Neural cell (in vitro differentiated cells): Measurements from ENCODE around the gene CHCHD5. TPM values are rescaled to one million over a fixed set of nuclear protein-coding genes. Genes with fewer than 3 reads are reported as not detected.

Experiments
- H2AFZ ChIP-seq: fragments of 200-600, 300-800 bp; sonication (generic), shearing (Covaris generic); 2 replicates; pipeline ENCODE4 v1.6.0; 2014; ENCODE audit warnings: low read depth, mild to moderate bottlenecking, antibody characterized with exemption, low read length, moderate library complexity
- H3F3A ChIP-seq: fragments of 200-600 bp; shearing (Covaris generic); 2 replicates; pipeline ENCODE4 v1.6.1; 2016; ENCODE audit warnings: mild to moderate bottlenecking, moderate library complexity, mixed read lengths, antibody characterized with exemption, low read length; ENCODE audit not compliant: insufficient read depth, poor library complexity, severe bottlenecking
- H3K27ac ChIP-seq: fragments of 200-600, 300-800 bp; sonication (generic), shearing (Covaris generic); 2 replicates; pipeline ENCODE4 v1.5.1; 2014; ENCODE audit warnings: mild to moderate bottlenecking, low read length, moderate library complexity
- H3K27me3 ChIP-seq: fragments of 300-800, 200-600 bp; sonication (generic), shearing (Covaris generic); 2 replicates; pipeline ENCODE4 v1.6.0; 2014; ENCODE audit warnings: mild to moderate bottlenecking, low read depth, low read length, moderate library complexity; ENCODE audit not compliant: insufficient read depth
- H3K36me3 ChIP-seq: fragments of 300-800, 200-600 bp; sonication (generic), shearing (Covaris generic); 2 replicates; pipeline ENCODE4 v1.5.1; 2014; ENCODE audit warnings: mild to moderate bottlenecking, antibody characterized with exemption, low read length, moderate library complexity; ENCODE audit not compliant: insufficient read depth
- H3K4me2 ChIP-seq: fragments of 300-800, 200-600 bp; sonication (generic), shearing (Covaris generic); 2 replicates; pipeline ENCODE4 v1.6.0; 2014; ENCODE audit warnings: mild to moderate bottlenecking, low read length
- H3K4me3 ChIP-seq: fragments of 300-800, 200-600 bp; sonication (generic), shearing (Covaris generic); 2 replicates; pipeline ENCODE4 v1.5.1; 2014; ENCODE audit warnings: mild to moderate bottlenecking, low read length, moderate library complexity
- H3K79me2 ChIP-seq: fragments of 200-600 bp; shearing (Covaris generic); replicated peaks from 2 replicates; pipeline ENCODE4 v1.6.0; 2014; ENCODE audit warnings: mild to moderate bottlenecking, low read length, moderate library complexity; ENCODE audit not compliant: insufficient read depth
- H3K9ac ChIP-seq: fragments of 300-800, 200-600 bp; sonication (generic), shearing (Covaris generic); 2 replicates; pipeline ENCODE4 v1.6.1; 2016; ENCODE audit warnings: mild to moderate bottlenecking, low read length, mixed read lengths
- H3K9me2 ChIP-seq: fragments of 200-600 bp; shearing (Covaris generic); 2 replicates; pipeline ENCODE4 v1.6.1; 2016; ENCODE audit warnings: mild to moderate bottlenecking, low read length, mixed read lengths; ENCODE audit not compliant: insufficient read depth
- H3K9me3 ChIP-seq: fragments of 200-600, 300-800 bp; sonication (generic), shearing (Covaris generic); 2 replicates; pipeline ENCODE4 v1.6.1; 2016; ENCODE audit warnings: mild to moderate bottlenecking, mixed run types, low read length, moderate library complexity, mixed read lengths
- H4K20me1 ChIP-seq: fragments of 200-600 bp; shearing (Covaris generic); 2 replicates; pipeline ENCODE4 v1.6.1; 2016; ENCODE audit warnings: mild to moderate bottlenecking, mixed run types; ENCODE audit not compliant: insufficient read depth
- EZH2 ChIP-seq: fragments of 200-600, 300-800 bp; shearing (Covaris generic), sonication (generic); IDR thresholded peaks from 2 replicates; pipeline ENCODE4 v1.6.1; 2014; ENCODE audit warnings: antibody characterized with exemption, low read length, borderline replicate concordance, mild to moderate bottlenecking; ENCODE audit not compliant: insufficient read depth, poor library complexity, severe bottlenecking
- MXI1 ChIP-seq: fragments of 450-650 bp; conservative IDR thresholded peaks from 2 replicates; pipeline ENCODE4 v1.6.1; 2014; ENCODE audit warnings: antibody characterized with exemption, mild to moderate bottlenecking; ENCODE audit not compliant: poor library complexity, severe bottlenecking
- POLR2AphosphoS5 ChIP-seq: IDR thresholded peaks from 2 replicates; pipeline ENCODE4 v1.6.1; 2012
- RAD21 ChIP-seq: fragments of 450-650 bp; conservative IDR thresholded peaks from 2 replicates; pipeline ENCODE4 v1.6.1; 2014; ENCODE audit warnings: antibody characterized with exemption, mild to moderate bottlenecking, moderate library complexity
- TAF1 ChIP-seq: IDR thresholded peaks from 2 replicates; pipeline ENCODE4 v1.6.1; 2012; ENCODE audit warnings: low read depth
- polyA plus RNA-seq: library from polyadenylated mRNA; depleted of rRNA; stranded (reverse); fragments of >200 nt; gene quantifications from 2 replicates; pipeline ENCODE4 v1.2.3, GENCODE V29; 2014
- TF ChIP-seq, protein P1 (sequence below): fragments of 450-650 bp; IDR thresholded peaks from 2 replicates; pipeline ENCODE4 v1.5.1; 2014; ENCODE audit warnings: antibody characterized with exemption, mild to moderate bottlenecking, moderate library complexity; ENCODE audit not compliant: poor library complexity, severe bottlenecking
- TF ChIP-seq, protein P2 (sequence below): IDR thresholded peaks from 2 replicates; pipeline ENCODE4 v1.6.1; 2012; ENCODE audit warnings: borderline replicate concordance

Gene CHCHD5
- polyA plus RNA-seq, 1 donor from 2014 or later = 41.1 TPM

DNA sequence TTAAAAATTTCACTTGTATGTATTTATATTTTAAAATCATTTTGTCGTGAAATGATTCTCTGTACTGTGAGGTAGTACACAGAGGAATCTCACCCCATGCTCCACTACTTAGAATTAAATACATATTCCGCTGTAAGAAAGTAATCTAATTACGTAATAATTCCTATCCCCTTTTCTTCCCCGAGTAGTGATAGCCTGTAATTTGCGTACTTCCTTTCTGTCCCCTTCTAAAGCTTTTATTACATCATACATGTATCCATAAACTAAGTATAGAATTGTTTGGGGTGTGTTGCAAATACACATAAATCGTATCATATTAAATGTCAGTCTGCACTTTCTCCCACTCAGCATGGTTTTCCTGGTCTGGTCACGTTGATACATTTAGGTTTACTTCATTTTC is 12.4 kb upstream of the CHCHD5 start:
- no peaks in the 10 kb centered on the region for H3K9me3 ChIP-seq
- no peaks in the 10 kb centered on the region for H3F3A ChIP-seq
- H3K27me3 ChIP-seq = no peaks in the 10 kb centered on the region
- H3K4me2 ChIP-seq = no peak overlapping the region
- no peak overlapping the region for H2AFZ ChIP-seq
- H3K27ac ChIP-seq = no peak overlapping the region
- TF ChIP-seq RAD21 (no peak), EZH2 (no peak), TAF1 (no peak)
- TF ChIP-seq, protein P1, sequence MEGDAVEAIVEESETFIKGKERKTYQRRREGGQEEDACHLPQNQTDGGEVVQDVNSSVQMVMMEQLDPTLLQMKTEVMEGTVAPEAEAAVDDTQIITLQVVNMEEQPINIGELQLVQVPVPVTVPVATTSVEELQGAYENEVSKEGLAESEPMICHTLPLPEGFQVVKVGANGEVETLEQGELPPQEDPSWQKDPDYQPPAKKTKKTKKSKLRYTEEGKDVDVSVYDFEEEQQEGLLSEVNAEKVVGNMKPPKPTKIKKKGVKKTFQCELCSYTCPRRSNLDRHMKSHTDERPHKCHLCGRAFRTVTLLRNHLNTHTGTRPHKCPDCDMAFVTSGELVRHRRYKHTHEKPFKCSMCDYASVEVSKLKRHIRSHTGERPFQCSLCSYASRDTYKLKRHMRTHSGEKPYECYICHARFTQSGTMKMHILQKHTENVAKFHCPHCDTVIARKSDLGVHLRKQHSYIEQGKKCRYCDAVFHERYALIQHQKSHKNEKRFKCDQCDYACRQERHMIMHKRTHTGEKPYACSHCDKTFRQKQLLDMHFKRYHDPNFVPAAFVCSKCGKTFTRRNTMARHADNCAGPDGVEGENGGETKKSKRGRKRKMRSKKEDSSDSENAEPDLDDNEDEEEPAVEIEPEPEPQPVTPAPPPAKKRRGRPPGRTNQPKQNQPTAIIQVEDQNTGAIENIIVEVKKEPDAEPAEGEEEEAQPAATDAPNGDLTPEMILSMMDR = no peak
- H3K4me3 ChIP-seq = no peak overlapping the region
- no peaks in the 10 kb centered on the region for H3K9me2 ChIP-seq
- H3K79me2 ChIP-seq = no peaks in the 10 kb centered on the region
- H4K20me1 ChIP-seq = no peaks in the 10 kb centered on the region
- no peak overlapping the region for H3K9ac ChIP-seq
- peaks cover 6% of the 10 kb centered on the region for H3K36me3 ChIP-seq

DNA sequence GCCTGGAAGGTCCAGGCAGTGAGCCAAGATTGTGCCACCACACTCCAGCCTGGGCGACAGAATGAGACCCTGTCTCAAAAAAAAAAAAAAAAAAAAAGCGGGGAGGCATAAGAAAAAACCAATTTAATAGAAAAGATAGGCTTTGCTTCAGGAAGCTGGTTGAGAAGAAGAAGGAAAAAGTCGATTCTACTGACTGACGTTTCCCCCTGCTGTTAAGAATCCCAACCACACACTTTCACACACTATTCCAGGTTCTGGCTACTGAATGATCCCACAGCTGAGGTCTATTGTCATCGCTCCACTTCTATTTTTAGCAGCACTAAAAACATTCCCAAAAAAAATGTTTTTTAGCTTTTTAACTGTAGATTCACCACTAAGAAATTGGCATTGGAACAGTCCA is 6.7 kb upstream of the CHCHD5 start:
- Histone ChIP-seq H3K4me3 (no peak overlapping the region), H3K79me2 (no peaks in the 10 kb centered on the region), H3K9me3 (no peaks in the 10 kb centered on the region), H3F3A (no peaks in the 10 kb centered on the region), H3K27me3 (no peaks in the 10 kb centered on the region), H3K4me2 (no peak overlapping the region), H2AFZ (no peak overlapping the region), H4K20me1 (no peaks in the 10 kb centered on the region), H3K27ac (no peak overlapping the region), H3K9me2 (no peaks in the 10 kb centered on the region), H3K9ac (no peak overlapping the region), H3K36me3 (no peaks in the 10 kb centered on the region)
- TF ChIP-seq EZH2 (no peak), POLR2AphosphoS5 (no peak), RAD21 (no peak)
- TF ChIP-seq, protein P1 = no peak

DNA sequence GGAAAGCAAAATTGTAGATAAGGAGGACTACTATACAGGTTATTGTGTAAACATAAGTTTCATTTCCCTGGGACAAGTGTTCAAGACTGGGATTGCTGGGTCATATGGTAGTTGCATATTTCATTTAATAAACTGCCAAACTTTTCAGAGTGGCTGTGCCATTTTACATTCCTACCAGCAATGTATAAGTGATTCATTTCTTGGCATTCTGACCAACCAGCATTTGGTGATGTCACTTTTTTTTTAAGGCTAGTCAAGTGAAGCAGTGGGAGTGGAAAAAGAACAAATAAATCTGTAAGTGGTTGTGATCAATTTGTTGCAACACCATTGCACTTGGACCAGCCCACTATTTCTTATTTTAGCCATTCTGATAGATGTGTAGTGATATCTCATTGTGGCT is 5.2 kb upstream of the CHCHD5 start:
- Histone ChIP-seq H3K27me3 (no peaks in the 10 kb centered on the region), H3K4me3 (no peak overlapping the region), H2AFZ (no peak overlapping the region), H3K36me3 (no peaks in the 10 kb centered on the region), H3K4me2 (no peak overlapping the region), H3K79me2 (no peaks in the 10 kb centered on the region), H3K27ac (no peak overlapping the region), H3K9ac (no peak overlapping the region), H3K9me2 (no peaks in the 10 kb centered on the region), H4K20me1 (no peaks in the 10 kb centered on the region), H3K9me3 (no peaks in the 10 kb centered on the region), H3F3A (no peaks in the 10 kb centered on the region)
- TF ChIP-seq RAD21 (no peak), POLR2AphosphoS5 (no peak), MXI1 (no peak)
- TF ChIP-seq, protein P2, sequence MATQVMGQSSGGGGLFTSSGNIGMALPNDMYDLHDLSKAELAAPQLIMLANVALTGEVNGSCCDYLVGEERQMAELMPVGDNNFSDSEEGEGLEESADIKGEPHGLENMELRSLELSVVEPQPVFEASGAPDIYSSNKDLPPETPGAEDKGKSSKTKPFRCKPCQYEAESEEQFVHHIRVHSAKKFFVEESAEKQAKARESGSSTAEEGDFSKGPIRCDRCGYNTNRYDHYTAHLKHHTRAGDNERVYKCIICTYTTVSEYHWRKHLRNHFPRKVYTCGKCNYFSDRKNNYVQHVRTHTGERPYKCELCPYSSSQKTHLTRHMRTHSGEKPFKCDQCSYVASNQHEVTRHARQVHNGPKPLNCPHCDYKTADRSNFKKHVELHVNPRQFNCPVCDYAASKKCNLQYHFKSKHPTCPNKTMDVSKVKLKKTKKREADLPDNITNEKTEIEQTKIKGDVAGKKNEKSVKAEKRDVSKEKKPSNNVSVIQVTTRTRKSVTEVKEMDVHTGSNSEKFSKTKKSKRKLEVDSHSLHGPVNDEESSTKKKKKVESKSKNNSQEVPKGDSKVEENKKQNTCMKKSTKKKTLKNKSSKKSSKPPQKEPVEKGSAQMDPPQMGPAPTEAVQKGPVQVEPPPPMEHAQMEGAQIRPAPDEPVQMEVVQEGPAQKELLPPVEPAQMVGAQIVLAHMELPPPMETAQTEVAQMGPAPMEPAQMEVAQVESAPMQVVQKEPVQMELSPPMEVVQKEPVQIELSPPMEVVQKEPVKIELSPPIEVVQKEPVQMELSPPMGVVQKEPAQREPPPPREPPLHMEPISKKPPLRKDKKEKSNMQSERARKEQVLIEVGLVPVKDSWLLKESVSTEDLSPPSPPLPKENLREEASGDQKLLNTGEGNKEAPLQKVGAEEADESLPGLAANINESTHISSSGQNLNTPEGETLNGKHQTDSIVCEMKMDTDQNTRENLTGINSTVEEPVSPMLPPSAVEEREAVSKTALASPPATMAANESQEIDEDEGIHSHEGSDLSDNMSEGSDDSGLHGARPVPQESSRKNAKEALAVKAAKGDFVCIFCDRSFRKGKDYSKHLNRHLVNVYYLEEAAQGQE = no peak
